ENCODE data around the gene MEF2D. TPM values are rescaled to one million over a fixed set of nuclear protein-coding genes. Genes with fewer than 3 reads are reported as not detected.

MEF2D gene
- total and polyA plus RNA-seq, 3 experiments from 2014 or later: 19.2 to 35.4 (median 32.9) TPM

DNA sequence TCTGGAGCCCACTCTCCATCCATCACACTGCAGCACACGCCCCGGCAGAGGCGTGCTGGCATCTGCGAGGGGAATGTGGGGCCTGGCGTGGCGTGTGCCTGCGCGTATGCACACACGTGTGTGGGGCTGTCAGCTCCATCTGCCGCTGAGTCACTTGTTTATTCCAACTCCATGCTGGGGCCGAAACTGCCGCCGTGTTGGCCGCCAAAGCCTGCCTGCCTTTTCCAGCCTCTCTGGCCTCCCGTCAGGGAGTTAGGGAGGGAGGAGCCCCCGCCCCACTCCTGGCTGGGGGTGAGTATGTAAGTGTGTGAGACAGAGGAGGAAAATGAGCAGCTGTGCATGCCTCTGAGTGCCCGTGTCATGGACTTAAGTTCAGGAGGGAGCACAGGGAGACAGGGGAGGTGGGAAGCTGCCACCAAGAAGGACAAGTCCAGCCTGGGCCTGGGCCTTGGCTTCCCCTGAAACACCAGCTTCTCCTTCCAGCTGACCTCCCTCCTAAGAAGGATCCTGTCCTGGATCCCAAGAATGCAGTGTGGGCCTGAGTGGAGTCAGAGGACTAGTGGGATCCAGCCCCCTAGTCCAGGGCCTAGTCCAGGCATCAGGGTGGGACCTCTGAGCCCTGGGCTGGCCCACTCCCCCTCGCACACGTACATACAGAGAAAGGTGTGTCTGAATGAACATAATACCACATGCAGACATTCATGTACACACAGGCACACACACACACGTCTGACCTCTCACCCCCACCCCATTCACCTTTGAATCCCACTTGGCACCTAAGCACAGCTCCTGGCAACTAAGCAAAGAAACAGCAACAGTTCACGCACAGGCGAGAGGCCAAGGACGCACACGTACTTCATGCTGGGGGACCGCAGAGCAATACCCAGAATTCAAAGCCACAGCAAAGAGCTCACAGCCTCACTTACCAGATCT lies 24.7 kb downstream of the MEF2D start:
- ChIA-PET POLR2A (interaction anchor here (0.6 kb wide), 1 partner anchor 325 kb away, joined by 3 read pairs; no protein-coding TSS in a partner anchor), CTCF (interaction anchor here (1.6 kb wide), 1 partner anchor 30 kb away, joined by 3 read pairs; no protein-coding TSS in a partner anchor)
- Histone ChIP-seq H3K4me1 (ENCODE audit: insufficient read depth, low read length) (peaks cover 8% of the 10 kb centered on the region), H3K27ac (ENCODE audit: low read depth, low read length) (no peak overlapping the region), H3K36me3 (ENCODE audit: insufficient read depth, low read length) (peaks cover 88% of the 10 kb centered on the region), H3K27me3 (ENCODE audit: insufficient read depth, low read length, poor library complexity, severe bottlenecking) (no peaks in the 10 kb centered on the region), H3K9me3 (ENCODE audit: low read length) (no peaks in the 10 kb centered on the region), H3K4me3 (ENCODE audit: low read length) (no peak overlapping the region)
- no peaks in the 10 kb centered on the region for H3K27me3 Mint-ChIP-seq
- no peak for DNase-seq
- peaks cover 11 to 22% (median 20%) of the 10 kb centered on the region in 3 donors for H3K4me1 Mint-ChIP-seq
- peaks cover 18 to 95% (median 30%) of the 10 kb centered on the region in 3 donors for H3K36me3 Mint-ChIP-seq
- no peaks in the 10 kb centered on the region for H3K9me3 Mint-ChIP-seq
- peak overlapping the region in 6 of 8 donors; percentile 53 to 92 (median 62) for H3K27ac Mint-ChIP-seq
- H3K4me3 Mint-ChIP-seq: peak overlapping the region in 1 of 7 donors; percentile 1

- ChIA-PET CTCF (interaction anchor here (1.6 kb wide), 1 partner anchor 29 kb away, joined by 3 read pairs; no protein-coding TSS in a partner anchor), POLR2A (no interaction called here)
- Mint-ChIP-seq H3K36me3 (peaks cover 11 to 95% (median 24%) of the 10 kb centered on the region in 3 donors), H3K4me3 (peak overlapping the region in 1 of 7 donors; percentile 61), H3K27ac (peak overlapping the region in 3 of 8 donors; percentile 47 to 92 (median 70)), H3K9me3 (no peaks in the 10 kb centered on the region), H3K27me3 (no peaks in the 10 kb centered on the region), H3K4me1 (peaks cover 4 to 13% (median 13%) of the 10 kb centered on the region in 3 donors)
- H3K36me3 ChIP-seq (ENCODE audit: insufficient read depth, low read length): peaks cover 88% of the 10 kb centered on the region
- no peaks in the 10 kb centered on the region for H3K27me3 ChIP-seq (ENCODE audit: insufficient read depth, low read length, poor library complexity, severe bottlenecking)
- no peaks in the 10 kb centered on the region for H3K4me1 ChIP-seq (ENCODE audit: insufficient read depth, low read length)
- H3K9me3 ChIP-seq (ENCODE audit: low read length): no peaks in the 10 kb centered on the region
- no peak for DNase-seq
- H3K27ac ChIP-seq (ENCODE audit: low read depth, low read length): no peak overlapping the region
- H3K4me3 ChIP-seq (ENCODE audit: low read length): no peak overlapping the region
Observed at GRCh38 chr1:156474966-156475365, 25.6 kb downstream of the MEF2D start.

DNA sequence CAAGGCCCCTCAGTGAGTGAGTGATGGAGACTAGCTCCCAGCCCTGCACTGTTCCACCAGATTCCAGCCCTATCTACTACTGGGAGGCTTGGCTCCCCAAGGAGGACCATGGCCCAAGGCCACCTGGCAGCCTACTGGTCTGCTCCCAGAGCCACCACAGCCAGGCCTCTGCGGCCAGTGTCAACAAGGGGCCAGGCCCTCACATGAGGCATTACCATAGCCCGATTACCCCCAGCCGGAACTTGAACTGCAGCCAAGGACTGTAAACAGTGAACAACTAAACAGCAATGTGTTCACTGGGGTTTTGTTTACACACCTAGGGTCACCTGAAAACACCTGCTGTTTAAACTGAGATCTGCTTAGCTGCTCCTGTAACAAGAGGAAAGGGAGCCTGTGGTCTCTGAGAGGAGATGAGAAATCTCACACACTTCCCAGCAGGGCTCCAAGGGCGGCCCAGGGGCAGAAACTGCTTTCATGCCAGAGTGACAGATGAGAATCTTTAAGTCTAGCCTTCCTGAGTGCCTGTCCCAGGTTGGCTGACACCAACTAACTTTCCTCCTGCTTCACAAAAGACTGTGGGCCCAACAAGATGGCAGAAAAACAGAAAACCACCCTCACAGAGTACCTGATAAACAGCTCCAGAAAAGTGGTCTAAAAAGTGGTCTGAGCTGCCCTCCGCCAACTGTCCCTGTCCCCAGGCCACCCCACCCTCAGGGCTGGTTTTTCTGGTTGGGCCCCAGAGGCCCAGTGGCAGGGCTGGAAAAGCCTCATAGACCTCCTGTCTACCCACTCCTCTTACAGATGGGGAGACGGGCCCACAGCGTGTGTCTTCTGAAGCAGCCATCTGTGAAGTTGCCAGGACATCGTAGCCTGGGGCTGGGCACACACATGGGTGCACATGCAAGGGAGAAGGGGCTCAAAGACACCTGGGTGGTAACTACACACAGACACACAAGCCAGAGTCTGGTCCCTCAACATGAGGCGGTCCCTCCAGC lies 28.8 kb downstream of the MEF2D start:
- Histone ChIP-seq H3K9me3 (ENCODE audit: low read length) (no peaks in the 10 kb centered on the region), H3K4me3 (ENCODE audit: low read length) (no peak overlapping the region), H3K36me3 (ENCODE audit: insufficient read depth, low read length) (peaks cover 76% of the 10 kb centered on the region), H3K4me1 (ENCODE audit: insufficient read depth, low read length) (no peaks in the 10 kb centered on the region), H3K27ac (ENCODE audit: low read depth, low read length) (no peak overlapping the region), H3K27me3 (ENCODE audit: insufficient read depth, low read length, poor library complexity, severe bottlenecking) (no peaks in the 10 kb centered on the region)
- no peak for DNase-seq
- Mint-ChIP-seq H3K27me3 (no peaks in the 10 kb centered on the region), H3K27ac (peak overlapping the region in 3 of 8 donors; percentile 51 to 86 (median 62)), H3K36me3 (peaks cover 9 to 91% (median 21%) of the 10 kb centered on the region in 3 donors), H3K9me3 (no peaks in the 10 kb centered on the region), H3K4me3 (peak overlapping the region in 1 of 7 donors; percentile 40), H3K4me1 (peaks cover 3 to 8% (median 7%) of the 10 kb centered on the region in 3 donors)
- ChIA-PET POLR2A (no interaction called here), CTCF (interaction anchor here (1.6 kb wide), 1 partner anchor 9 kb away, joined by 9 read pairs; no protein-coding TSS in a partner anchor)

DNA sequence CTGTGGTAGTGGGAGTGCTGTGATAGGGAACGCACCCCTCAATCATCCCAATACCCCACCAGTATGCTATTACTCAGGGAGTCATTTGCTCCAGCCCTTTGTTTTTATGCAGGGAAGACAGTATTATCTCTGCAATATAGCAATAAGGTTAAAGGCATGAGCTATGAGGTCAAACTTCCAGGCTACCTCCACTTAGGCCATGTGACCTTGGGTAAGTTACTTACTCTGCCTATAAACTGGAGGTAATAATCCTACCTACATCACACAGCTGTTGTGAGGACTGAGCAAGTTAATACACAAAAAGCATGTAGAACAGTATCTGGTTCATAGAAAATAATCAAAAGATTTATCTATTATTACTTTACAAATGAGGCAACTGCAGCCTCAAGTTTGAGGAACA lies 30.1 kb downstream of the MEF2D start:
- CTCF ChIA-PET: interaction anchor here (1.5 kb wide), 1 partner anchor 31 kb away, joined by 5 read pairs; the partner anchor contains the start of gene MEF2D
- peaks cover 6 to 15% (median 10%) of the 10 kb centered on the region in 3 donors for H3K4me1 Mint-ChIP-seq
- Histone ChIP-seq H3K9me3 (ENCODE audit: low read length) (no peaks in the 10 kb centered on the region), H3K27me3 (ENCODE audit: insufficient read depth, low read length, poor library complexity, severe bottlenecking) (no peaks in the 10 kb centered on the region), H3K36me3 (ENCODE audit: insufficient read depth, low read length) (peaks cover 76% of the 10 kb centered on the region), H3K4me1 (ENCODE audit: insufficient read depth, low read length) (no peaks in the 10 kb centered on the region), H3K27ac (ENCODE audit: low read depth, low read length) (no peak overlapping the region), H3K4me3 (ENCODE audit: low read length) (no peak overlapping the region)
- DNase-seq: no peak
- H3K9me3 Mint-ChIP-seq: no peaks in the 10 kb centered on the region
- POLR2A ChIA-PET: no interaction called here
- no peak overlapping the region for H3K27ac Mint-ChIP-seq
- peaks cover 9 to 91% (median 18%) of the 10 kb centered on the region in 3 donors for H3K36me3 Mint-ChIP-seq
- H3K27me3 Mint-ChIP-seq: no peaks in the 10 kb centered on the region
- no peak overlapping the region for H3K4me3 Mint-ChIP-seq

DNA sequence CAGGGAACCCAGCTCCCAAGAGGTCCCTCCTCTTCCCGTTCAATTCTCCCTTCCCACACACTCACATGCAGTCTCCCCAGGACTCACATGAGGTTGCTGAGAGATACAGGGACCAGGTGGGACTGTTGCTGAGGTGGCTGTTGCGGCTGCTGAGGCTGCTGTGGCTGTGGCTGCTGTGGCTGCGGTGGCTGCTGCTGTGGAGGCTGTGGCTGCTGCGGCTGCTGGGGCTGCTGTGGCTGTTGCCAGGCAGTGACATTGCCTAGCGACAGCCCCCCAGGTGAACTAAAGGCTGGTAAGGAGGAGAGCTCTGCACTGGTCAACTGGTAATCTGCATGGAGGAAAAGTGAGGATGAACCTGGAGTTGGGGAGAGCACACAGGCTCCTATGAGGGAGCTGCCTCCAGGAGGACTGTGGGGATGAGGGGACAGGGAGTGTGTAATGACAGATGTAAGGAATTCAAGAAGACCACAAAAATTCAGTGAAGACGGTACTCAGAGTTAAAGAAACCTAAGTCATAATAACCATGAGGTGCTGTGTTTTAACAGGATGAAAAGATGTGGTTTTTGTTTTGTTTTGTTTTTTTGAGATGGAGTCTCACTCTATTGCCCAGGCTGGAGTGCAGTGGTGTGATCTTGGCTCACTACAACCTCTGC lies 31.8 kb downstream of the MEF2D start:
- DNase-seq: peak in 1 of 5 donors; percentile 27
- Mint-ChIP-seq H3K27ac (peak overlapping the region in 5 of 8 donors; percentile 70 to 94 (median 80)), H3K4me3 (peak overlapping the region in 1 of 7 donors; percentile 44), H3K36me3 (peaks cover 8 to 86% (median 17%) of the 10 kb centered on the region in 3 donors), H3K9me3 (no peaks in the 10 kb centered on the region), H3K27me3 (no peaks in the 10 kb centered on the region), H3K4me1 (peaks cover 6 to 27% (median 22%) of the 10 kb centered on the region in 3 donors)
- ChIA-PET POLR2A (no interaction called here), CTCF (interaction anchor here (0.7 to 1.5 kb wide), 4 partner anchors 9 to 83 kb away, joined by 3 to 6 read pairs (median 5); partner anchors contain the start of gene MEF2D)
- H3K27ac ChIP-seq (ENCODE audit: low read depth, low read length): no peak overlapping the region
- no peaks in the 10 kb centered on the region for H3K9me3 ChIP-seq (ENCODE audit: low read length)
- H3K36me3 ChIP-seq (ENCODE audit: insufficient read depth, low read length): peaks cover 66% of the 10 kb centered on the region
- no peaks in the 10 kb centered on the region for H3K4me1 ChIP-seq (ENCODE audit: insufficient read depth, low read length)
- H3K27me3 ChIP-seq (ENCODE audit: insufficient read depth, low read length, poor library complexity, severe bottlenecking): no peaks in the 10 kb centered on the region
- no peak overlapping the region for H3K4me3 ChIP-seq (ENCODE audit: low read length)

- Mint-ChIP-seq H3K27ac (peak overlapping the region in 6 of 8 donors; percentile 42 to 93 (median 76)), H3K36me3 (peaks cover 0 to 81% (median 13%) of the 10 kb centered on the region in 3 donors), H3K27me3 (no peaks in the 10 kb centered on the region), H3K4me3 (peak overlapping the region in 1 of 7 donors; percentile 83), H3K4me1 (peaks cover 9 to 34% (median 27%) of the 10 kb centered on the region in 3 donors), H3K9me3 (no peaks in the 10 kb centered on the region)
- DNase-seq: peak in 1 of 5 donors; percentile 39
- CTCF ChIA-PET: no interaction called here
- peaks cover 57% of the 10 kb centered on the region for H3K36me3 ChIP-seq (ENCODE audit: insufficient read depth, low read length)
- H3K9me3 ChIP-seq (ENCODE audit: low read length): no peaks in the 10 kb centered on the region
- no peaks in the 10 kb centered on the region for H3K27me3 ChIP-seq (ENCODE audit: insufficient read depth, low read length, poor library complexity, severe bottlenecking)
- H3K4me3 ChIP-seq (ENCODE audit: low read length): no peak overlapping the region
- no peak overlapping the region for H3K27ac ChIP-seq (ENCODE audit: low read depth, low read length)
- POLR2A ChIA-PET: no interaction called here
- H3K4me1 ChIP-seq (ENCODE audit: insufficient read depth, low read length): no peaks in the 10 kb centered on the region
Observed at GRCh38 chr1:156467906-156468305, 32.7 kb downstream of the MEF2D start.

GRCh38 chr1:156467385-156467784 lies 33.2 kb downstream of the MEF2D start:
- H3K9me3 Mint-ChIP-seq: no peaks in the 10 kb centered on the region
- peaks cover 9 to 34% (median 27%) of the 10 kb centered on the region in 3 donors for H3K4me1 Mint-ChIP-seq
- POLR2A ChIA-PET: no interaction called here
- no peaks in the 10 kb centered on the region for H3K27me3 Mint-ChIP-seq
- H3K36me3 Mint-ChIP-seq: peaks cover 0 to 78% (median 13%) of the 10 kb centered on the region in 3 donors
- Histone ChIP-seq H3K36me3 (ENCODE audit: insufficient read depth, low read length) (peaks cover 57% of the 10 kb centered on the region), H3K27ac (ENCODE audit: low read depth, low read length) (no peak overlapping the region), H3K4me1 (ENCODE audit: insufficient read depth, low read length) (no peaks in the 10 kb centered on the region), H3K27me3 (ENCODE audit: insufficient read depth, low read length, poor library complexity, severe bottlenecking) (no peaks in the 10 kb centered on the region), H3K9me3 (ENCODE audit: low read length) (no peaks in the 10 kb centered on the region), H3K4me3 (ENCODE audit: low read length) (no peak overlapping the region)
- H3K27ac Mint-ChIP-seq: peak overlapping the region in 3 of 8 donors; percentile 29 to 73 (median 50)
- H3K4me3 Mint-ChIP-seq: no peak overlapping the region
- CTCF ChIA-PET: interaction anchor here (1.3 kb wide), 1 partner anchor 21 kb away, joined by 4 read pairs; no protein-coding TSS in a partner anchor
- DNase-seq: no peak

Data from CD8-positive, alpha-beta memory T cell (primary cell).